RKO (cell line): ENCODE data around the gene CRELD1.
A peak's percentile ranks its signal among the peaks of the same experiment; 100 is the strongest.

Experiments
- DNase-seq: peaks from one replicate; pipeline ENCODE4 v3.0.0-alpha.2; 2016; ENCODE audit warnings: low spot score

Gene CRELD1

DNA sequence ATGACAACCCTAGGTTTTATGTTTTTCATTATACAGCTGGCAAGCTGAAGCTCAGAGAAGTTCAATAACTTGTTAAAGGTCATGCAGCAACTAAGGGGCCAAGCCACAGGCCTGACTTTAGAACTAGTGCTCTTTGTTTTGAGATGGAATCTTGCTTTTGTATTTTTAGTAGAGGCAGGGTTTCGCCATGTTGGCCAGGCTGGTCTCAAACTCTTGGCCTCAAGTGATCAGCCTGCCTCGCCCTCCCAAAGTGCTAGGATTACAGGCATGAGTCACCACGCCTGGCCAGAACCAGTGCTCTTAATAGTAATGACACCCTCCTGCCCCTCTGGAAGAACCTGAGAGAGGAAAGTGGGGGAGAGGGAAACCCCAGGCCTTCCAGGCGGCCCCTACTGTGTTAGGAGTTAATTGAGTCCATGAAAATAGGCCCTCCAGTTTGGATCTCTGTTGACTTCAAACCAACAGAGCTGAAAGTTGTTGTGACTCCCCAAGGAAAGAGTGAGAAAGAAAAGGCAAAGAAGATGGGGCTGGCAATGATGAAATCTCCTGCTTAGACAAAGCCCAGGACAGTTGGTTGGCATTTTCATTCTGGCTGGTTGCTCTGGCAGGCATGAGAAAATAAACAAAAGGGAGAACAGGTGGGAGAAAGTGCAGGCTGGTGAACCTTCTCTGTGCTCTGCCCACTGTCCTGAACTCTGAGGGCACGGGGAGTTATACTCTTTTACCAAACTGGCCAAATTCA is 22.1 kb downstream of the CRELD1 start:
- no peak for DNase-seq

- DNase-seq, result peak; percentile 34
Measured at GRCh38 chr3:9957214-9957613, 23.6 kb downstream of the CRELD1 start.

- DNase-seq, result no peak
Measured at GRCh38 chr3:9965200-9965875, 31.7 kb downstream of the CRELD1 start.

- DNase-seq, result no peak
Measured at GRCh38 chr3:9966841-9967240, 33.2 kb downstream of the CRELD1 start.

DNA sequence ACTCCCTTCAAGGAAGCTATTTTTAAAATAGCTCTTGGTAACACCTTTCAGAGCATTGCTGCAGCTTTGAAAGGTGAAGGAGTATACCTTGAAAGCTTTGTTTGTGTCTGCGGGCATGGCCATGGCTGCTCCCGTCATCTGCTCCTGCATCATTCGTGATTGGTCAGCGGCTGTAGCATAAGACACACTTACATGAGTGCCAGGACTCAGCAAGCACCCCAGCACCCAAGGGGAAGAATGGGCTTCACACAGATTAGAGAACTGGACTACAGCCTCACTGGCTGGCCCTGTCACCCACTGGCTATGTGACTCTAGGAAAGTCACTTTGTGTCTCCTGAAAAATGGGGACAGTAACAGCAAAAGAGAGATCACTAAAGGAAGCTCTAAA is 36.0 kb downstream of the CRELD1 start:
- DNase-seq, result no peak

DNA sequence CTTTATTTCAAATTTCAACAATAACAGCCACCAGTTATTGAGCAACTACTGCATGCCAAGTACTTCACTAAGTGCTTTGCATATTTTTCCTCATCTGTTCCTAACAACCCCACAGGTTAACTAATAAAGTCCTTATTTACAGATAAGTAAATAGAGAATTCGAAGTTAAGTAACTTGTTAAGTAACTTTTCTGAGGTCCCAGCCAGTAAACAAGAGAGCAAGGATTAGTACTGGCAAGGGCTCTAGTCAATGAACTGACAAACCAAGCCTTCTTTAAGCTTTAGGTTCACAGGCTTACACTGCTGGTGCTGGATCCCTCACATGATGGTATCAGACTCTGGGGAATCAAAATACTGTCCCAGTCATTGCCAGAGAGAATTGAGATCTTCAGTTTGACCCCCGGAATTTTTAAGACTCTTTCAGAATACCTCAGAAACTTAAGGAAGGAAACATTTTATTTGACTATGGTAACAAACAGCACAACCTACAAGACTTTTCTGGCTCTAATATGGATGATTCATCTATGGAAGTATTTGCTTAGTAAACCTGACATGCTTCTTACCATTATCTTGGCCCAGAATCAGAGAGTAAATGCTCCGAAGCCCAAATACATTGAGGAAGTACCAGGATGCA is 36.5 kb downstream of the CRELD1 start:
- no peak for DNase-seq

- DNase-seq, result peak; percentile 98
Measured at GRCh38 chr3:9976721-9977709, 43.4 kb downstream of the CRELD1 start.

- no peak for DNase-seq
Measured at GRCh38 chr3:9978710-9979305, 45.2 kb downstream of the CRELD1 start.

DNA sequence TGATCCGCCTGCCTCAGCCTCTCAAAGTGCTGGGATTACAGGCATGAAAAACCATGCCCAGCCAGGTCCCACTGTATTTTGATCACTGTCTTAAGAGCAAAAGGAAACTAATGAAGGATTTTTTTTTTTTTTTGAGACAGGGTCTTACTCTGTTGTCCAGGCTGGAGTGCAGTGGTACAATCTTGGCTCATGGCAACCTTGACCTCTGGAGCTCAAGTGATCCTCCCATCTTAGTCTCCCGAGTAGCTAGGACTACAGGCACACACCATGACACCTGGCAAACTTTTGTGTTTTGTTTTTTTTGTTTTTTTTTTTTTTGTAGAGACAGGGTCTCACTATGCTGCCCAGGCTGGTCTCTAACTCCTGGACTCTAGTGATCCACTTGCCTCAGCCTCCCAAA is 46.6 kb downstream of the CRELD1 start:
- no peak for DNase-seq

DNA sequence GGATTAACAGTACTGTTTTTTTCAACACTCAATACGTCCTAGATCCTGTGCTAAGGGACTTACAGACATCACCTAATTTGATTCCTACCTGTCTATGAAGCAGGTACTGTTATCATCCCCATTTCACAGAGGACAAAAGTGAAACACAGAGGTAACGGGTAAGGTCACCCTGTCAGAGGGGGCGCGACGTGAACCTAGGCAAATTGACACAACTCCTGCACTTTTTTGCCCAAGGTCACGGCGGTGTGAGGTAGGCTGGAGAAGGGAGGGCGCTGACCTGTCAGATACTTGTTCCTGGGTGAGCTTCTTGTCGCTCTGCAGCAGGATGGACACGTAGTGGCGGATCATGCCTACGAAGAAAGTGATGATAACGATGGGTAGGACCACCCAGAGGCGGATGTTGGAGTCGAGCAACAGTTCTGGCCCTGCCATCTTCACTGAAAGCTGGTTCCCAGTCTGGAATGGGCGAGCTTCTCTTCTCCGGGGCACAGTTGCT is 52.6 kb downstream of the CRELD1 start:
- no peak for DNase-seq

DNA sequence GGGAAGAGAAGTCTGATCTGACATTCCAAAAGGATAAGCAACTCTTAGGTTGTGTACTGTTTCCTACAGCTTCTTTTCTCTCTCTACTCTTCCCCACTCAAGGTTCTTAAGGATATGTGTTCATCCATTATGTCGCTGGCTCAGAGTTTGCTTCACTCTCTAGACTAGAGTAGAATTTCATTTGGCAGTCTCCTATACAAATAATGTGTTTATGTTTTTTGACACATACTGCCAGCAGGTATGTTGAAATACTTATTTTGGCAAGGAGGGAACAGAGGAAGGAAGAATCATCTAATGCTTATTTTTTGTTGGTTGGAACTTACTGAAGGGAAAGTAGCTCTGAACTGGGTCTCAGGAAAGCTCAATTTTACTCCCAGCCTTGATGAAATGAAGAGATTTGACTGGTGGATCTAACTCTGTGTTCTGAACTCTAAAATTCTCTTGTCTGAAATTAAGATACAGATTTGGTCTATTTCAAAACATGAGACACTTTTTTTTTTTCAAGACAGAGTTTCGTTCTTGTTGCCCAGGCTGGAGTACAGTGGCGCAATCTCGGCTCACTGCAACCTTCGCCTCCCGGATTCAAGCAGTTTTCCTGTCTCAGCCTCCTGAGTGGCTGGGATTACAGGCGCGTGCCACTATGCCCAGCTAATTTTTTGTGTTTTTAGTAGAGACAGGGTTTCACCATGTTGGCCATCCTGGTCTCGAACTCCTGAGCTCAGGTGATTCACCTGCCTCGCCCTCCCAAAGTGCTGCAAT is 60.6 kb downstream of the CRELD1 start:
- no peak for DNase-seq
